ENCODE data around the gene C2CD3.

C2CD3 gene

GRCh38 chr11:74170694-74171629 is at the start of gene C2CD3, which contains the start of gene PPME1:
C2CD3 (minus strand) TSS chr11:74171002; CDS start chr11:74170792, 210 bp downstream.
PPME1 (plus strand) TSS chr11:74171289; CDS start chr11:74171422, 133 bp downstream.
- Mint-ChIP-seq H3K27ac (no peak within 1 kb of the TSS), H3K27me3 (no peaks in the 10 kb centered on the region), H3K9me3 (no peaks in the 10 kb centered on the region), H3K4me1 (peaks cover 11% of the 10 kb centered on the region), H3K36me3 (peaks cover 16% of the 10 kb centered on the region), H3K4me3 (no peak within 1 kb of the TSS)
- CTCF ChIA-PET: interaction anchor here (0.9 to 2.7 kb wide), 5 partner anchors 152 to 207 kb away, joined by 3 to 13 read pairs (median 4); no protein-coding TSS in a partner anchor
- DNase-seq: peak; percentile 99

GRCh38 chr11:74220376-74220775 is 49.6 kb upstream of the C2CD3 start:
- Mint-ChIP-seq H3K27ac (no peak overlapping the region), H3K9me3 (peaks cover 3% of the 10 kb centered on the region), H3K4me1 (no peaks in the 10 kb centered on the region), H3K36me3 (peaks cover 18% of the 10 kb centered on the region), H3K4me3 (no peak overlapping the region), H3K27me3 (no peaks in the 10 kb centered on the region)
- no peak for DNase-seq
- CTCF ChIA-PET: no interaction called here

- Mint-ChIP-seq H3K4me3 (no peak overlapping the region), H3K36me3 (peaks cover 44% of the 10 kb centered on the region), H3K4me1 (no peaks in the 10 kb centered on the region), H3K27me3 (no peaks in the 10 kb centered on the region), H3K27ac (no peak overlapping the region), H3K9me3 (peaks cover 2% of the 10 kb centered on the region)
- DNase-seq: no peak
- CTCF ChIA-PET: interaction anchor here (0.8 kb wide), 1 partner anchor 144 kb away, joined by 3 read pairs; no protein-coding TSS in a partner anchor
Measured at GRCh38 chr11:74212533-74212932, 41.7 kb upstream of the C2CD3 start.

- CTCF ChIA-PET: interaction anchor here (1.0 kb wide), 1 partner anchor 13 kb away, joined by 4 read pairs; no protein-coding TSS in a partner anchor
- no peaks in the 10 kb centered on the region for H3K4me1 Mint-ChIP-seq
- no peaks in the 10 kb centered on the region for H3K9me3 Mint-ChIP-seq
- H3K27ac Mint-ChIP-seq: no peak overlapping the region
- no peak for DNase-seq
- H3K4me3 Mint-ChIP-seq: no peak overlapping the region
- no peaks in the 10 kb centered on the region for H3K27me3 Mint-ChIP-seq
- peaks cover 45% of the 10 kb centered on the region for H3K36me3 Mint-ChIP-seq
Measured at GRCh38 chr11:74208507-74208906, 37.7 kb upstream of the C2CD3 start.

- DNase-seq: no peak
- H3K36me3 Mint-ChIP-seq: peaks cover 34% of the 10 kb centered on the region
- H3K4me1 Mint-ChIP-seq: no peaks in the 10 kb centered on the region
- CTCF ChIA-PET: no interaction called here
- no peaks in the 10 kb centered on the region for H3K27me3 Mint-ChIP-seq
- H3K9me3 Mint-ChIP-seq: no peaks in the 10 kb centered on the region
- no peak overlapping the region for H3K27ac Mint-ChIP-seq
- H3K4me3 Mint-ChIP-seq: no peak overlapping the region
Measured at GRCh38 chr11:74206746-74207145, 35.9 kb upstream of the C2CD3 start.

GRCh38 chr11:74205181-74205580 is 34.4 kb upstream of the C2CD3 start:
- no peaks in the 10 kb centered on the region for H3K27me3 Mint-ChIP-seq
- no peak for DNase-seq
- CTCF ChIA-PET: no interaction called here
- H3K4me3 Mint-ChIP-seq: no peak overlapping the region
- no peaks in the 10 kb centered on the region for H3K4me1 Mint-ChIP-seq
- H3K9me3 Mint-ChIP-seq: no peaks in the 10 kb centered on the region
- no peak overlapping the region for H3K27ac Mint-ChIP-seq
- peaks cover 30% of the 10 kb centered on the region for H3K36me3 Mint-ChIP-seq

- CTCF ChIA-PET: no interaction called here
Measured at GRCh38 chr11:74204701-74205100, 33.9 kb upstream of the C2CD3 start.

GRCh38 chr11:74203966-74204365 is 33.2 kb upstream of the C2CD3 start:
- Mint-ChIP-seq H3K4me3 (no peak overlapping the region), H3K27ac (no peak overlapping the region), H3K4me1 (no peaks in the 10 kb centered on the region), H3K36me3 (peaks cover 20% of the 10 kb centered on the region), H3K27me3 (no peaks in the 10 kb centered on the region), H3K9me3 (peaks cover 2% of the 10 kb centered on the region)
- CTCF ChIA-PET: interaction anchor here (0.6 kb wide), 1 partner anchor 62 kb away, joined by 3 read pairs; no protein-coding TSS in a partner anchor
- no peak for DNase-seq

More at GRCh38 chr11:74204701-74205100, 33.9 kb upstream of the C2CD3 start:
- H3K27me3 Mint-ChIP-seq: no peaks in the 10 kb centered on the region
- no peaks in the 10 kb centered on the region for H3K9me3 Mint-ChIP-seq
- H3K36me3 Mint-ChIP-seq: peaks cover 25% of the 10 kb centered on the region
- H3K4me3 Mint-ChIP-seq: no peak overlapping the region
- H3K4me1 Mint-ChIP-seq: no peaks in the 10 kb centered on the region
- DNase-seq: no peak
- H3K27ac Mint-ChIP-seq: no peak overlapping the region

GRCh38 chr11:74196781-74197486 is 26.1 kb upstream of the C2CD3 start:
- CTCF ChIA-PET: no interaction called here
- DNase-seq: no peak
- Mint-ChIP-seq H3K4me3 (no peak overlapping the region), H3K27ac (no peak overlapping the region), H3K36me3 (peaks cover 18% of the 10 kb centered on the region), H3K4me1 (no peaks in the 10 kb centered on the region), H3K9me3 (peaks cover 9% of the 10 kb centered on the region), H3K27me3 (no peaks in the 10 kb centered on the region)

- Mint-ChIP-seq H3K27ac (no peak overlapping the region), H3K27me3 (no peaks in the 10 kb centered on the region), H3K36me3 (peaks cover 23% of the 10 kb centered on the region), H3K9me3 (peaks cover 13% of the 10 kb centered on the region), H3K4me3 (no peak overlapping the region), H3K4me1 (no peaks in the 10 kb centered on the region)
- CTCF ChIA-PET: no interaction called here
- DNase-seq: no peak
Measured at GRCh38 chr11:74195828-74196227, 25.0 kb upstream of the C2CD3 start.

GRCh38 chr11:74185695-74186094 is 14.9 kb upstream of the C2CD3 start:
- CTCF ChIA-PET: no interaction called here
- Mint-ChIP-seq H3K4me3 (no peak overlapping the region), H3K4me1 (no peaks in the 10 kb centered on the region), H3K27ac (no peak overlapping the region), H3K27me3 (no peaks in the 10 kb centered on the region), H3K9me3 (peaks cover 4% of the 10 kb centered on the region), H3K36me3 (peaks cover 13% of the 10 kb centered on the region)
- no peak for DNase-seq

- CTCF ChIA-PET: interaction anchor here (1.6 kb wide), 1 partner anchor 221 kb away, joined by 4 read pairs; no protein-coding TSS in a partner anchor
Measured at GRCh38 chr11:74185285-74185684, 14.5 kb upstream of the C2CD3 start.

GRCh38 chr11:74182635-74183034 is 11.8 kb upstream of the C2CD3 start:
- CTCF ChIA-PET: interaction anchor here (1.4 kb wide), 1 partner anchor 219 kb away, joined by 3 read pairs; no protein-coding TSS in a partner anchor
- DNase-seq: no peak
- H3K9me3 Mint-ChIP-seq: no peaks in the 10 kb centered on the region
- H3K27ac Mint-ChIP-seq: no peak overlapping the region
- no peak overlapping the region for H3K4me3 Mint-ChIP-seq
- peaks cover 3% of the 10 kb centered on the region for H3K4me1 Mint-ChIP-seq
- H3K36me3 Mint-ChIP-seq: no peaks in the 10 kb centered on the region
- H3K27me3 Mint-ChIP-seq: no peaks in the 10 kb centered on the region

More at GRCh38 chr11:74185285-74185684, 14.5 kb upstream of the C2CD3 start:
- no peak for DNase-seq
- Mint-ChIP-seq H3K27me3 (no peaks in the 10 kb centered on the region), H3K27ac (no peak overlapping the region), H3K36me3 (peaks cover 9% of the 10 kb centered on the region), H3K4me1 (no peaks in the 10 kb centered on the region), H3K4me3 (no peak overlapping the region), H3K9me3 (no peaks in the 10 kb centered on the region)

All from activated naive CD4-positive, alpha-beta T cell treated with anti-CD3 and anti-CD28 coated beads, Interleukin-2, amount 10 ng/mL, durations not matched to agents 7 days and 5 days (primary cell).